Measurements from ENCODE around the gene RNF144A.
"Not testable (repeated sequence)": the region's sequence is repeated elsewhere in the genome, so short reads cannot be mapped to it uniquely, and the experiment has no call there.

RNF144A gene

GRCh38 chr2:6917071-6917760, at the start of gene RNF144A:
Gene RNF144A, plus strand, starts transcription at chr2:6917412. Its CDS starts 79,515 bp downstream, at chr2:6996927.
- FAIRE-seq, result no peak

GRCh38 chr2:6872394-6872793, 44.8 kb upstream of the RNF144A start:
- no peak for FAIRE-seq

GRCh38 chr2:6874032-6874431, 43.2 kb upstream of the RNF144A start:
- no peak for FAIRE-seq

GRCh38 chr2:6876309-6876708, 40.9 kb upstream of the RNF144A start:
- FAIRE-seq, result no peak

GRCh38 chr2:6877402-6878304, 39.6 kb upstream of the RNF144A start, which contains the start of gene RSAD2:
Gene RSAD2, plus strand, starts transcription at chr2:6877777. Its CDS starts 24 bp downstream, at chr2:6877801.
- FAIRE-seq, result no peak

GRCh38 chr2:6878549-6878948, 38.7 kb upstream of the RNF144A start:
- no peak for FAIRE-seq

- no peak for FAIRE-seq
Measured at GRCh38 chr2:6879011-6879410, 38.2 kb upstream of the RNF144A start.

GRCh38 chr2:6880200-6880733, 36.9 kb upstream of the RNF144A start:
- no peak for FAIRE-seq

- FAIRE-seq, result no peak
Measured at GRCh38 chr2:6881046-6881445, 36.2 kb upstream of the RNF144A start.

- no peak for FAIRE-seq
Measured at GRCh38 chr2:6881516-6881915, 35.7 kb upstream of the RNF144A start.

GRCh38 chr2:6883448-6884122, 33.6 kb upstream of the RNF144A start:
- no peak for FAIRE-seq

GRCh38 chr2:6885551-6885950, 31.7 kb upstream of the RNF144A start:
- no peak for FAIRE-seq

GRCh38 chr2:6885968-6886367, 31.2 kb upstream of the RNF144A start:
- no peak for FAIRE-seq

- FAIRE-seq, result no peak
Measured at GRCh38 chr2:6887751-6888192, 29.4 kb upstream of the RNF144A start.

GRCh38 chr2:6888724-6889123, 28.5 kb upstream of the RNF144A start:
- FAIRE-seq, result no peak

- FAIRE-seq, result no peak
Measured at GRCh38 chr2:6893876-6894482, 23.2 kb upstream of the RNF144A start.

- FAIRE-seq, result peak; percentile 95
Measured at GRCh38 chr2:6896930-6897759, 20.1 kb upstream of the RNF144A start.

- FAIRE-seq, result not testable (repeated sequence)
Measured at GRCh38 chr2:6902581-6902980, 14.6 kb upstream of the RNF144A start.

GRCh38 chr2:6905668-6906067, 11.5 kb upstream of the RNF144A start:
- no peak for FAIRE-seq

GRCh38 chr2:6906165-6906741, 11.0 kb upstream of the RNF144A start:
- FAIRE-seq, result no peak

GRCh38 chr2:6908291-6908690, 8.9 kb upstream of the RNF144A start:
- FAIRE-seq, result no peak
